GM12875 (cell line): Measurements from ENCODE around the gene CD8B.

Experiments
- H3K4me3 ChIP-seq: one replicate; pipeline ENCODE4 v1.5.1; 2011; ENCODE audit warnings: low read depth, low read length, control low read depth
- TF ChIP-seq, protein P1 (sequence below): IDR thresholded peaks from 2 replicates; pipeline ENCODE4 v1.5.1; 2011; ENCODE audit warnings: low read depth, mild to moderate bottlenecking, control low read depth, inconsistent platforms, low read length, moderate library complexity, borderline replicate concordance; ENCODE audit not compliant: insufficient read depth

The CD8B gene

DNA sequence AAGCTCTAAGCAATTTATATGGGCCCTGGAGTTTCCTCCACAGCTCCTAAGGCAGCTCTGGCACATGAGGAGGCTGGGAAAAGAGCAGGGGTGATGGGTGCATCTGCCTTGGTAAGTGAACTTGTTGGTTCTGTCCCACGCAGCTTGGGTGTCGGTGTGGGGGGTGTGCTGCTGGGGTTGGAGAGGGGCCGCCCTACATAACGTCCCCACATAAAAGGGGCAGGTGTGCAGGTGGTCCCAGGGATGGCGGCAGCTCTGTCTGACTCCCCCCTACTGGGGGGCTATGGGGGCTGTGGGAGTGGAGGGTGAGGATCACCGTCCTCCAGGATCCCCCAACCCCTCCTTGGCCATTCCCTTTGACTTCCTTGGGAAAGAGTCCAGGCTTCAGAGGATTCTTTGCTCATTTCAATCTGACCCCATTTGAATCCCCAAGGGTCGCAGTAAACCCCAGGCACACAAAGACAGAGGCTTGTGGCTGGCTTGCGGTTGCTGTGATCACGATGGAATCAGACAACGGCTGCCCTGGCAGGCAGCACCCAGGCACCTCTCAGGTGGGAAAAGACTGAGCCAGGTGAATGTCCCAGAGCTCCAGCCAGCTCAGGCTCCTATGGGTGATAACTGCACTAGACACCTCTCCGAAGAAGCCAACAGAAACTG is 36.5 kb downstream of the CD8B start:
- H3K4me3 ChIP-seq, result no peak overlapping the region
- TF ChIP-seq, protein P1, sequence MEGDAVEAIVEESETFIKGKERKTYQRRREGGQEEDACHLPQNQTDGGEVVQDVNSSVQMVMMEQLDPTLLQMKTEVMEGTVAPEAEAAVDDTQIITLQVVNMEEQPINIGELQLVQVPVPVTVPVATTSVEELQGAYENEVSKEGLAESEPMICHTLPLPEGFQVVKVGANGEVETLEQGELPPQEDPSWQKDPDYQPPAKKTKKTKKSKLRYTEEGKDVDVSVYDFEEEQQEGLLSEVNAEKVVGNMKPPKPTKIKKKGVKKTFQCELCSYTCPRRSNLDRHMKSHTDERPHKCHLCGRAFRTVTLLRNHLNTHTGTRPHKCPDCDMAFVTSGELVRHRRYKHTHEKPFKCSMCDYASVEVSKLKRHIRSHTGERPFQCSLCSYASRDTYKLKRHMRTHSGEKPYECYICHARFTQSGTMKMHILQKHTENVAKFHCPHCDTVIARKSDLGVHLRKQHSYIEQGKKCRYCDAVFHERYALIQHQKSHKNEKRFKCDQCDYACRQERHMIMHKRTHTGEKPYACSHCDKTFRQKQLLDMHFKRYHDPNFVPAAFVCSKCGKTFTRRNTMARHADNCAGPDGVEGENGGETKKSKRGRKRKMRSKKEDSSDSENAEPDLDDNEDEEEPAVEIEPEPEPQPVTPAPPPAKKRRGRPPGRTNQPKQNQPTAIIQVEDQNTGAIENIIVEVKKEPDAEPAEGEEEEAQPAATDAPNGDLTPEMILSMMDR, result no peak

GRCh38 chr2:86822668-86823345 is 38.9 kb downstream of the CD8B start:
- TF ChIP-seq, protein P1, result no peak
- no peak overlapping the region for H3K4me3 ChIP-seq

GRCh38 chr2:86821842-86822241 is 39.8 kb downstream of the CD8B start:
- H3K4me3 ChIP-seq, result no peak overlapping the region
- TF ChIP-seq, protein P1, result no peak

DNA sequence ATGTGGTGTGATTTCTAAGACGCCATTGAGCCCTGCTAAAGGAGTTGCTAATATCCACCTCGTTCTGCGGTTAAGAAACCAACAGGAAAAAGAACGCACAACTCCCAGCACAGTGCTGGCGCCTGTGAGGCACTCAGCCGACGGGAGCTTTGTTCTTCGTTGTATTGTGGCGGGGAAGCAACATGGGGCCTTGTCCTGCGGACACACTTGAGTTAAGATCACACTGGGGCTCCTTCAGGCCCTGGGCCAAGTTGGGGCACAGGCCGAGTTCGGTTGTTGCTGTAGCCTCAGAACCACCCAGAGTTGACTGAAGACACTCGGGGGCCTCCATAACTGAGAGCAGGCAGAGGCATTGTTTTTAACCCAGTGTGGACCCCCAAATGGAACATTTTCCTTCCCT is 40.4 kb downstream of the CD8B start:
- TF ChIP-seq, protein P1, result no peak
- H3K4me3 ChIP-seq, result no peak overlapping the region

DNA sequence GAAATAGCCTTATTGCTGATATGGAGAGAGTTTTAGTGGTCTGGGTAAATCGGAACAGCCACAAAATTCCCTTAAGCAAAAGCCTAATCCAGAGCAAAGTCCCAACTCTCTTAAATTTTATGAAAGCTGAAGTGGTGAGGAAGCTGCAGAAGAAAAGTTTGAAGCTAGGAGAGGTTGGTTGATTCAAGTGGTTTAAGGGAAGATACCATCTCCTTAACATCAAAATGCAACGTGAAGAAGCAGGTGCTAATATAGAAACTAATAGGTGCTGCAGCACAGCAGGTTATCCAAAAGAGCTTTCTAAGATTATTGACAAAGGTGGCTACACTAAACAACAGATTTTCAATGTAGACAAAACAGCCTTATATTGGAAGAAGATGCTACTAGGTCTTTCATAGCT is 42.7 kb downstream of the CD8B start:
- TF ChIP-seq, protein P1, result no peak

DNA sequence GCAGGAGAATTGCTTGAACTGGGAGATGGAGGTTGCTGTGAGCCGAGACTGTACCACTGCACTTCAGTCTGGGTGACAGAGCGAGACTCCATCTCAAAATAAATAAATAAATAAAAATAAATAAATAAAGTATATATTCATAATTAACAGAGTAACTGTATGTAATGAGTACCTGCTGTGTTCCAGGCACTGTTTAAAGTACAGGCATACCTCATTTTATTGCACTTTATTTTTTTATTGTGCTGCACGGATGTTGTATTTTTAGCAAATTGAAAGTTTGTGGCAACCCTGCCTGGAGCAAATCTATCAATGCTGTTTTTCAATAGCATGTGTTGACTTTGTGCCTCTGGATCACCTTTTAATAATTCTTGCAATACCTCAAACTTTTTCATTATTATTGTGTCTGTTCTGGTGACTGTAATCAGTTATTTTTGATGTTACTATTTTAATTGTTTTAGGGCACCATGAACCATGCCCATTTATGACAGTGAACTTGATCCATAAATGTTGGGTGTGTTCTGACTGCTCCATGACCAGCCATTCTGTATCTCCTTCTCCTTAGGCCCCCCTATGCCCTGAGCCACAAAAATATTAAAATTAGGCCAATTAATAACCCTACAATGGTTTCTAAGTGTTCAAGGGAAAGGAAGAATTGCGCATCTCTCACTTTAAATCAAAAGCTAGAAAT is 43.4 kb downstream of the CD8B start:
- TF ChIP-seq, protein P1, result no peak
- no peak overlapping the region for H3K4me3 ChIP-seq

More for the DNA sequence above, 42.7 kb downstream of the CD8B start:
- no peak overlapping the region for H3K4me3 ChIP-seq
